H1 (cell line): ENCODE data around the gene SRXN1. TPM values are rescaled to one million over a fixed set of nuclear protein-coding genes. Genes with fewer than 3 reads are reported as not detected.

Experiments
- CTCF ChIA-PET: fragments of 300-600 bp; sonication (Branson Sonifier 250); formaldehyde crosslinking; loops from one replicate; lab custom pipeline; 2021; ENCODE audit not compliant: partially characterized antibody; lab: Charles Lee
- POLR2A ChIA-PET: fragments of 300-600 bp; sonication (Branson Sonifier 250); formaldehyde crosslinking; loops from one replicate; lab custom pipeline; 2021; ENCODE audit warnings: inconsistent platforms; ENCODE audit not compliant: partially characterized antibody; lab: Charles Lee
- DNase-seq, 2 experiments: peaks; one replicate each; pipeline versions ENCODE4 v3.0.0 to v3.0.0-alpha.2; 2010 to 2022; ENCODE audit warnings: low spot score in 2 of 2, low read depth in 1 of 2, mixed read lengths in 1 of 2
- FAIRE-seq: peaks from 2 replicates; lab custom pipeline; 2011; peaks lifted over from hg19 to GRCh38; lab: Jason Lieb, UNC
- H2AFZ ChIP-seq: 2 replicates; pipeline ENCODE4 v1.8.1; 2012; ENCODE audit warnings: low read length, inconsistent platforms
- H2AK5ac ChIP-seq: 2 replicates; pipeline ENCODE4 v1.6.1; 2013; ENCODE audit warnings: low read depth, low read length
- H2BK120ac ChIP-seq: replicated peaks from 2 replicates; pipeline ENCODE3; 2013; ENCODE audit warnings: low read depth, low read length, inconsistent platforms
- H2BK12ac ChIP-seq: 2 replicates; pipeline ENCODE4 v1.6.1; 2013; ENCODE audit warnings: low read depth, low read length
- H2BK15ac ChIP-seq: 2 replicates; pipeline ENCODE4 v1.6.1; 2013; ENCODE audit warnings: low read length
- H2BK20ac ChIP-seq: 2 replicates; pipeline ENCODE4 v1.6.1; 2013; ENCODE audit warnings: low read length
- H2BK5ac ChIP-seq: 2 replicates; pipeline ENCODE4 v1.6.1; 2013; ENCODE audit warnings: low read depth, low read length
- H3K14ac ChIP-seq: 2 replicates; pipeline ENCODE4 v1.6.1; 2013; ENCODE audit warnings: inconsistent platforms; ENCODE audit not compliant: insufficient read length
- H3K18ac ChIP-seq: 2 replicates; pipeline ENCODE4 v1.6.1; 2013; ENCODE audit warnings: low read length; ENCODE audit errors: extremely low read depth
- H3K23ac ChIP-seq: 2 replicates; pipeline ENCODE4 v1.6.1; 2013; ENCODE audit warnings: inconsistent platforms; ENCODE audit not compliant: insufficient read length
- H3K23me2 ChIP-seq: 2 replicates; pipeline ENCODE4 v1.6.1; 2013; ENCODE audit warnings: low read depth, low read length
- H3K27ac ChIP-seq: 2 replicates; pipeline ENCODE4 v1.6.1; 2011; ENCODE audit warnings: low read depth, low read length, inconsistent platforms
- H3K27me3 ChIP-seq, 4 experiments: replicated peaks in 1 of 4; 1 replicate in 1 of 4; 2 replicates in 3 of 4; pipeline versions ENCODE4 v1.6.1 to v1.8.1; 2011 to 2013; ENCODE audit warnings: low read length in 3 of 4, mild to moderate bottlenecking in 3 of 4, inconsistent platforms in 2 of 4, mixed read lengths in 2 of 4, moderate library complexity in 1 of 4; ENCODE audit not compliant: control insufficient read depth in 3 of 4, insufficient read depth in 3 of 4; ENCODE audit errors: extremely low read depth in 1 of 4
- H3K36me3 ChIP-seq, 4 experiments: 2 replicates each; pipeline versions ENCODE4 v1.6.1 to v1.8.1; 2011 to 2013; ENCODE audit warnings: mild to moderate bottlenecking in 4 of 4, low read length in 3 of 4, moderate library complexity in 2 of 4, control low read depth in 1 of 4, inconsistent platforms in 1 of 4; ENCODE audit not compliant: insufficient read depth in 4 of 4, control insufficient read depth in 2 of 4
- H3K4ac ChIP-seq: replicated peaks from 2 replicates; pipeline ENCODE3; 2013; ENCODE audit warnings: low read length, low read depth, mixed read lengths, inconsistent platforms; ENCODE audit not compliant: insufficient read length
- H3K4me1 ChIP-seq, 4 experiments: replicated peaks in 1 of 4; 1 replicate in 1 of 4; 2 replicates in 3 of 4; pipeline versions ENCODE4 v1.6.1 to v1.8.1; 2011 to 2013; ENCODE audit warnings: low read length in 3 of 4, inconsistent platforms in 2 of 4, mixed read lengths in 1 of 4; ENCODE audit not compliant: insufficient read depth in 4 of 4, control insufficient read depth in 3 of 4
- H3K4me2 ChIP-seq, 2 experiments: 2 replicates each; pipeline versions ENCODE4 v1.6.1 to v1.8.1; 2011 to 2013; ENCODE audit warnings: low read depth in 2 of 2, low read length in 2 of 2, control low read depth in 1 of 2, inconsistent platforms in 1 of 2, mild to moderate bottlenecking in 1 of 2; ENCODE audit not compliant: insufficient read depth in 1 of 2
- H3K4me3 ChIP-seq, 4 experiments: fragments of 200-600, 300-600 bp in 1 of 4; sonication (generic), shearing (Covaris generic), sonication (Bioruptor Twin) in 1 of 4; 2 replicates each; pipeline versions ENCODE4 v1.5.1 to v1.8.1; 2011 to 2016; ENCODE audit warnings: low read length in 4 of 4, low read depth in 3 of 4, control low read depth in 2 of 4, inconsistent platforms in 2 of 4, mild to moderate bottlenecking in 2 of 4, mixed read lengths in 1 of 4, moderate library complexity in 1 of 4; ENCODE audit not compliant: insufficient read depth in 2 of 4; ENCODE audit errors: extremely low read depth in 1 of 4
- H3K56ac ChIP-seq: replicated peaks from 2 replicates; pipeline ENCODE3; 2013; ENCODE audit warnings: low read depth, mild to moderate bottlenecking, mixed read lengths, low read length, inconsistent platforms; ENCODE audit not compliant: insufficient read length
- H3K79me1 ChIP-seq: 2 replicates; pipeline ENCODE4 v1.6.1; 2013; ENCODE audit warnings: low read depth, low read length, control low read depth
- H3K79me2 ChIP-seq, 2 experiments: 2 replicates each; pipeline versions ENCODE4 v1.6.1 to v1.8.1; 2012 to 2013; ENCODE audit warnings: low read length in 2 of 2, mild to moderate bottlenecking in 2 of 2, inconsistent platforms in 1 of 2; ENCODE audit not compliant: insufficient read depth in 2 of 2, control insufficient read depth in 1 of 2
- H3K9ac ChIP-seq, 4 experiments: replicated peaks in 1 of 4; 1 replicate in 1 of 4; 2 replicates in 3 of 4; pipeline versions ENCODE4 v1.6.1 to v1.8.1; 2011 to 2013; ENCODE audit warnings: low read depth in 3 of 4, low read length in 3 of 4, control low read depth in 2 of 4, mild to moderate bottlenecking in 2 of 4, moderate library complexity in 2 of 4, inconsistent platforms in 1 of 4; ENCODE audit errors: extremely low read depth in 1 of 4
- H3K9me3 ChIP-seq, 2 experiments: 2 replicates each; pipeline versions ENCODE4 v1.6.1 to v1.8.1; 2012 to 2013; ENCODE audit warnings: mild to moderate bottlenecking in 2 of 2, moderate library complexity in 2 of 2, control low read depth in 1 of 2, inconsistent platforms in 1 of 2, low read depth in 1 of 2, low read length in 1 of 2, mixed read lengths in 1 of 2; ENCODE audit not compliant: insufficient read depth in 2 of 2
- H4K20me1 ChIP-seq, 2 experiments: replicated peaks in 1 of 2; 2 replicates each; pipeline versions ENCODE3 to v1.8.1; 2011 to 2013; ENCODE audit warnings: inconsistent platforms in 2 of 2, low read length in 2 of 2, mild to moderate bottlenecking in 1 of 2; ENCODE audit not compliant: insufficient read depth in 2 of 2, control insufficient read depth in 1 of 2
- H4K5ac ChIP-seq: 2 replicates; pipeline ENCODE4 v1.6.1; 2013; ENCODE audit warnings: low read length, low read depth, mixed read lengths, inconsistent platforms; ENCODE audit not compliant: insufficient read length
- H4K8ac ChIP-seq: 2 replicates; pipeline ENCODE4 v1.8.0; 2013; ENCODE audit warnings: mild to moderate bottlenecking, moderate library complexity, low read length, inconsistent platforms; ENCODE audit not compliant: insufficient read depth; ENCODE audit errors: extremely low read depth
- H4K91ac ChIP-seq: replicated peaks from 2 replicates; pipeline ENCODE3; 2013; ENCODE audit warnings: low read length, mixed read lengths, inconsistent platforms; ENCODE audit not compliant: insufficient read length
- CBX8 ChIP-seq: fragments of 300-800, 300-1000 bp; sonication (generic); IDR thresholded peaks from 2 replicates; pipeline ENCODE4 v1.7.1; 2016; ENCODE audit warnings: low read depth, low read length, borderline replicate concordance
- CHD2 ChIP-seq: IDR thresholded peaks from 2 replicates; pipeline ENCODE4 v1.6.1; 2012; ENCODE audit warnings: low read length, improper control_type of control experiment
- FOSL1 ChIP-seq: IDR thresholded peaks from 2 replicates; pipeline ENCODE4 v1.6.1; 2011; ENCODE audit warnings: mild to moderate bottlenecking, low read depth, low read length, moderate library complexity; ENCODE audit not compliant: insufficient read depth
- KDM1A ChIP-seq: fragments of 200-600, 300-600 bp; sonication (generic); IDR thresholded peaks from 2 replicates; pipeline ENCODE4 v1.7.1; 2016; ENCODE audit warnings: mild to moderate bottlenecking, low read length, borderline replicate concordance
- KDM4A ChIP-seq: IDR thresholded peaks from one replicate; pipeline ENCODE4 v1.7.1; 2012; ENCODE audit warnings: low read depth, mild to moderate bottlenecking, moderate library complexity, low read length, inconsistent platforms; ENCODE audit not compliant: severe bottlenecking
- POLR2AphosphoS5 ChIP-seq: IDR thresholded peaks from 2 replicates; pipeline ENCODE4 v1.6.1; 2011; ENCODE audit warnings: low read depth, low read length
- POU5F1 ChIP-seq: IDR thresholded peaks from 2 replicates; pipeline ENCODE4 v1.6.1; 2011; ENCODE audit warnings: low read depth, mild to moderate bottlenecking, low read length, moderate library complexity
- SP1 ChIP-seq: IDR thresholded peaks from 2 replicates; pipeline ENCODE4 v1.6.1; 2011; ENCODE audit warnings: low read depth, low read length
- SP4 ChIP-seq: IDR thresholded peaks from 2 replicates; pipeline ENCODE4 v1.6.1; 2012; ENCODE audit warnings: low read length, inconsistent platforms
- WGBS, 2 experiments: shearing (Covaris generic) in 1 of 2; methylation state at CpG; one replicate each; pipeline versions ENCODE4 v1.1.6 to v1.1.7; 2013 to 2015; ENCODE audit warnings: low lambda C conversion rate in 2 of 2, mixed read lengths in 2 of 2, inconsistent platforms in 1 of 2, low coverage in 1 of 2, missing lambda C conversion rate in 1 of 2; ENCODE audit not compliant: insufficient replicate concordance in 2 of 2, insufficient coverage in 1 of 2, insufficient read length in 1 of 2; ENCODE audit errors: extremely low coverage in 1 of 2, missing lambda C conversion rate in 1 of 2; 5-methylcytosine and 5-hydroxymethylcytosine counted together
- polyA plus RNA-seq, 7 experiments: library from polyadenylated mRNA; depleted of rRNA in 3 of 7; stranded (reverse) in 5 of 7; unstranded in 2 of 7; fragments of >200 nt in 5 of 7; fragments of 200-250 nt in 2 of 7; gene quantifications; 1 replicate in 5 of 7; 2 replicates in 1 of 7; 4 replicates in 1 of 7; pipeline versions ENCODE4 v1.2.1 to v1.2.3, GENCODE V29; 2011 to 2013; ENCODE audit warnings: missing spikeins in 2 of 7, mixed read lengths in 2 of 7
- total RNA-seq: library from RNA; stranded (reverse); fragmentation: NEBNext Ultra II Directional; extraction: Animal tissue kit (Norgen Biotek cat#: 25700); gene quantifications from 2 replicates; pipeline ENCODE4 v1.2.1, GENCODE V29; 2021

The SRXN1 gene
- total and polyA plus RNA-seq, 2 of the 8 experiments (the other 6 are each of a cell fraction or from before 2014, with no cell fraction given) = 12.2 to 15.8 TPM

DNA sequence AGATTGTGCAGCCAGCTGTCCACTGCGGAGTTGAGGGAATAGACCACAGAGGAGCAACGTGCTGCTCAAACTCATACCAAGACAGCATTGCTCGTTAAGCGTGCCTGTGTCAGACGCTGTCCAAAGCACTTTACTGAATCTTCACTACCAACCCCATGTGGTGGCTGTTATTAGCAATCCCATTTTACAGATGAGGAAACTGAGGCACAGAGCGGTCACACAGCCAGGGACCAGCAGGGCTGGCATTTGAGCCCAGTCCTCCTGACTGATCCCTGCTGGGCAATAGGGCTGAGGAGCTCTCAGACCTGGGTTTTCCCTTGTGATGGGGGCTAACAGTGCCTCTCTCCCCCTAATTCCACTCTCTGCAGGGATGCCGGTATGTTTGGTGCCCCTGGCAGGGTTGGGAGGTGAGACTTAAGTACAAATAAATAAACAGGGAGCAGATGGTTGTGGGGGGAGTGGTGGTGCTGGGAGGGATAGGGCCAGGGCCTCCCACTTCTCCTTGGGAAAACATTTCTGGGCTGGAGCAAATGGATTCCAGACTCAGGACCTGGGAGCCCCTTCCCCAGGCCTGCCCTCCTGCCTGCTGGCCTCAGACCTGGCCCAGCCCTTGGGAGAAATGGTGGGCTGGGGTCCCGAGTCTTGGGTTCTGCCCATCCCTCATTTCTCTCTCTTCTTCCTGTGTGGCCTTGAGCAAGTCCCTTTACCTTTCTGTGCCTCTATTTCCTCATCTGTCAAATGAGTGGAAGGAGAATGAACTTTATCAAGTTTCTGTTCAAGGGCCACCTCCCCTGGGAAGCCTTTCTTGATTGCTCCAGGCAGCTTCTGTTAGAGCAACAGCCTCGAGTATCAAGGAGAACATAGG is 17.7 kb downstream of the SRXN1 start:
- 89% methylated on average over 9 of the region's 9 CpGs; no CpG with 5 or more reads in 1 of the 2 experiments for WGBS, 2 experiments
- H3K9me3 ChIP-seq = no peaks in the 10 kb centered on the region
- TF ChIP-seq SP4 (no peak), FOSL1 (no peak), KDM4A (no peak), CHD2 (no peak), POU5F1 (no peak), SP1 (no peak), CBX8 (no peak), POLR2AphosphoS5 (no peak), KDM1A (no peak)
- TF ChIP-seq, all 59 proteins: peak for 0
- Histone ChIP-seq H2AK5ac (no peak overlapping the region), H3K4me3 (no peak overlapping the region), H3K23me2 (no peaks in the 10 kb centered on the region), H3K4me1 (peaks cover 0 to 2% (median 0%) of the 10 kb centered on the region in 4 experiments; a peak in 1 of 7 replicates), H3K4me2 (no peak overlapping the region), H2BK120ac (no peak overlapping the region), H3K36me3 (no peaks in the 10 kb centered on the region), H2BK15ac (no peak overlapping the region), H3K23ac (no peak overlapping the region), H2BK20ac (no peak overlapping the region), H3K79me1 (no peaks in the 10 kb centered on the region), H2AFZ (no peak overlapping the region), H3K4ac (no peak overlapping the region), H3K27ac (no peak overlapping the region), H4K5ac (no peak overlapping the region), H4K91ac (peak overlapping the region; percentile 73), H3K18ac (no peak overlapping the region), H3K79me2 (no peaks in the 10 kb centered on the region), H2BK12ac (no peak overlapping the region), H4K8ac (no peak overlapping the region), H4K20me1 (no peaks in the 10 kb centered on the region), H3K56ac (no peak overlapping the region), H2BK5ac (no peak overlapping the region), H3K14ac (no peak overlapping the region), H3K27me3 (no peaks in the 10 kb centered on the region; a peak in 1 of 7 replicates), H3K9ac (no peak overlapping the region)
- no peak for DNase-seq
- ChIA-PET CTCF (interaction anchor here (0.8 to 2.6 kb wide), 3 partner anchors 10 to 23 kb away, joined by 3 to 12 read pairs (median 4); no protein-coding TSS in a partner anchor), POLR2A (interaction anchor here (1.1 kb wide), 1 partner anchor 93 kb away, joined by 3 read pairs; no protein-coding TSS in a partner anchor)
- FAIRE-seq = no peak
